GM18517 (cell line): ENCODE measurements around the gene SST.
"Not testable (repeated sequence)": the region's sequence is repeated elsewhere in the genome, so short reads cannot be mapped to it uniquely, and the experiment has no call there.

Experiments used
- ATAC-seq: cut with Tn5 transposase; IDR thresholded peaks from one replicate; pipeline ENCODE4 v1.9.1; 2021; ENCODE audit warnings: mild to moderate bottlenecking, moderate library complexity; ENCODE audit not compliant: unreplicated experiment

Gene SST

DNA sequence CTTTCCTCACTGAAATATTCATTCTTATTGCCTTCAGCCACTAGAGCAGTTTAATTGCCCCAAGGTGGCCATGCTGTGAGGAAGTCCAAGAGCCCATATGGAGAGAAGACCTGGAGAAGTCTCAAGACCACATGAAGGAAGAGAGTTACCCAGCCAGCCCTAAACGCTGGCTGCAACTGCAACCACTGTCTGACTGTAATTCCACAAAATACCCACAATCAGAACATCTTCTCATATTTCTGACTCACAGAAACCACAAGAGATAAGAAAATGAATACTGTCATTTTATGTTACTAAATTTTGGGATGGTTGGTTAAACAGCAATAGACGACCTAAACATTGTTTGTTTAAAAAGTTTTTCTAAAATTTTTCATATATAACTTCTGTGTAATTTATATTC lies 14.7 kb upstream of the SST start:
- ATAC-seq = no peak

DNA sequence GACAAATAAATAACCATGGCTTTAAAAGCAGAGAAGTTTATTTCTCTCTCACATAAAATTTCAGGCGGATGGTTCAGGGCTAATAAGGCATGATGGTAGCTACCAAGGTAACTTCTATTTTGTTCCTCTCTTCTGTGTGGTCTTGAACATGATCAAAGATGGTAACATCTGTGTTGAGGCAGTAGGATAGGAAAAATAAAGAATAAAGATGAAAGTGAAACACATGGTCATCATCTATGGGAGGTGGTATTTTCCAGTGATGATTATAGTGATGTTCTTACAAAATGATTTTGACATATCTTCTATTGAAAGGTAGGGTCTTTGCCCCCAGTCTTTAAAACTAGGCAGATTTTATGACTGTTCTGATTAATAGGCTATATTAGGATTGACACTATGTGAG lies 14.2 kb upstream of the SST start:
- ATAC-seq = no peak

DNA sequence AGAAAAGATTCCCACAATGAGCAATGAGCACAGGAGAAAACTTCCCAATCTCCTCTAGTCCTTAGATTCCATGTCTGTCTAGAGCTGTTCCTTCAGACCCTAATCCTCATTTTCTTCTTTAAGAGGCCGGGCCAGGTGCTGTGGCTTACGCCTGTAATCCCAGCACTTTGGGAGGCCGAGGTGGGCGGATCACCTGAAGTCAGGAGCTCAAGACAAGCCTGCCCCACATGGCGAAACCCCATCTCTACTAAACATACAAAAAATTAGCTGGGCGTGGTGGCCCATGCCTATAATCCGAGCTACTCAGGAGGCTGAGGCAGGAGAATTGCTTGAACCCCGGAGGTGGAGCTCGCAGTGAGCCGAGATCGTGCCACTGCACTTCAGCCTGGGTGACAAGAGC lies 11.6 kb upstream of the SST start:
- ATAC-seq = not testable (repeated sequence)

DNA sequence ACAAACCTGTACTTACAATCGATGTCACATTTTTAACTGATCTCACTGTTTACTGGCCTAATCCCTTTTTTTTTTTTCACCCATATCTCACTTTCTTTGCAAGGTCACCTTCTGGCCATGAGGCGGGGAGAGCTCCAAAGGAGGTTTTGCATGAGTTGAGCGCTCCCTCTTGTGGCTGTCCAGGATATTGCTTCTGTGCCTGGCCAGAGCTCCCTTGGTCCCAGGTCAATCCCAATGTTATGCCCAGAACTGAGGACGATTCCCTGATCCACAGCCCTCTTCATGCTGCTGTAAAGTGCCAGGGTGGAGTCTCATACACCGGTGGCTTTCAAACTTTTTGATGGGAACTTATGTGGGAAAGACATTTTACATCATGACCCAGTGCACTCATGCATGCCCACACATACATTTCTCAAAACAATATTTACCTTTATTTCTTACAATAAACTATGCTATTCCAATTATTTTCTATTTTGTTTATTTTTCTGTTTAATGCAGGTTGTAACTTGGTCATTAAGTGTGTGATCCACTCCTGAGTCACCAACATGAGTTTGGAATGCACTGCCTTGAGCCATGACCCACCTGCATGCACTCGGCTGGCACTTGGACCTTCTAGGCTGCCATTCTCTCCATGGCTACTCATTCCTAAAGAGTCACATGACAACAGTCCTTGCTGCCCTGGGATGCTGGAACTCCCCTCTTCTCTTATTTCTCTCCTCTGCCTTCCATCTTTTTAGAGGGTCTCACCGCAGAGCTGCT lies 9.6 kb upstream of the SST start:
- ATAC-seq = peak; percentile 71

DNA sequence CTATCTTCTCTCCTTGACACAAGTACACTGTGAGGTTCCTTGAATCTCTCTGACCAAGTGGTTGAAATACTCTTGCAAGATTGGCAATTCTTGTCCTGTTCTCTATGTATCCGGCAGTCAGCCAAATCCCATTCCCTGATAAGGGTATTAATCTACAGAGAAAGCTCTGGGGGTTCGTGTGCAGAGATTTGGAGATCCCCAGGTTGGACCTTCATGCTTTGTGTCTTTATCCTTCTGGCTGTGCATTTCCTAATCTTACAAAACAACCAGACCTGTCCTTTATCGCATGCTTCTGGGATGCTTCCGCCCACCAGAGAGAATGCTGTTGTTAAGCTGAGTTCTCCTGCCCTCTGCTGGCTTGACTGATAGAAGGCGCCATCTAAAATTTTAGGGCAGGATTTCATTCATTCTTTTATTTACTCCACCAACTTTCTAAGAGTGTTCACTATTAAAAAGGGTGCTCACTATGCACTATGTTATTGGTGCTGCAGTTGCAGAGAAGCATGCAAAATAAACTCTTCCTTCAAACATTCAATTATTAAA lies 8.6 kb upstream of the SST start:
- no peak for ATAC-seq

DNA sequence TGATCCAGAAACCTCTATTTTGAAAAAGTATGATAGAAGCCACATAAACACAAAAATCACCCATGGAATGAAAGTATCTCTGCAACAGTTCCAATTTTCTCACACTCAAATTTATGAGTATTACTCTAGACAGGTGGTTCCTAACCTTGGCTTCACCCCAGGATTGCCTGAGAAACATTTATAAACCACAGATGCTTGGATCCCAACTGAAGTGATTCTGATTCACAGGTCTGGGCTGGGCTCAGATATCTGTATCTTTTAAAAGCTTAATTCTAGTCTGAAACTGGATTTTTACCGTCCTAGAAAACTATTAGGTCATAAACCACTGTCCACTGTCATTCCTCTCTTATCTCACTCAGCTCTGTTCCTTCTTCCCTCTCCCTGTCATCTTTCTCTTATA lies 7.4 kb upstream of the SST start:
- no peak for ATAC-seq

DNA sequence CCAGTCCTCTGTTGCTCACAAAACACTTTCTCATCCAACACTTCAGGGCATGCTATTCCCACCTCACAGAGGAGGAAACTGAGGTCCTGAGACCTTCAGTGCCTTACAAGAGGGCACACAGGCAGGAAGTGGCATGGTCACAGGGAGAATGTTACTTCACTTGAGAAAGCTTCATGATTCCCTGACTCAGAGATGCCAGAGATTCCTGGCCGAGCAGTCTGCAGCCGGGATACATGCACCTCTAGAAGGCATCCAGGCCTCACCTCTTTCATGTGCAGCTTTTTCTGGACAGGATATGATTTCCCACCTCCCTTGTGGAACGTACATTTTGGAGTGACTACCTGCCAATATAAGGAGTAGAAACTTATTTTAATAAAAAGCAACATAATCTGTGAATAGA lies 2.8 kb upstream of the SST start:
- no peak for ATAC-seq

DNA sequence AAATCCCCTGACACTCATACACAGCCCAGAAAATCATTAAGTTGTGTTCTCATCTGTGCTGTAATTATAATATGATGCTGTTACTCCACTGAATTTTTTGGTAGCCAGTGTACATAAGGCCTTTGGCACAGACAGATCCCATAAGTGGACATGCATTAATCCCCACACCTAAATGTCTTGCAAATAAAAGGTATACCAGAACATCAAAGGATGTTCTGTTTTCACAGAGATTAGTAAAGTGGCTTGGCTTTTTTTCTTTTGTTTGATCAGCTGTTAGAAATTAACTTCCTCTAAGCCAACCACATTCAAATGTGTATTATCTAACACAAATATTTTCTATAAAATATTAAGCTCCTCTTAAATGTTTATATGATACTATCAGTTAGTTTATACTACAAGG lies 2.7 kb downstream of the SST start:
- no peak for ATAC-seq

DNA sequence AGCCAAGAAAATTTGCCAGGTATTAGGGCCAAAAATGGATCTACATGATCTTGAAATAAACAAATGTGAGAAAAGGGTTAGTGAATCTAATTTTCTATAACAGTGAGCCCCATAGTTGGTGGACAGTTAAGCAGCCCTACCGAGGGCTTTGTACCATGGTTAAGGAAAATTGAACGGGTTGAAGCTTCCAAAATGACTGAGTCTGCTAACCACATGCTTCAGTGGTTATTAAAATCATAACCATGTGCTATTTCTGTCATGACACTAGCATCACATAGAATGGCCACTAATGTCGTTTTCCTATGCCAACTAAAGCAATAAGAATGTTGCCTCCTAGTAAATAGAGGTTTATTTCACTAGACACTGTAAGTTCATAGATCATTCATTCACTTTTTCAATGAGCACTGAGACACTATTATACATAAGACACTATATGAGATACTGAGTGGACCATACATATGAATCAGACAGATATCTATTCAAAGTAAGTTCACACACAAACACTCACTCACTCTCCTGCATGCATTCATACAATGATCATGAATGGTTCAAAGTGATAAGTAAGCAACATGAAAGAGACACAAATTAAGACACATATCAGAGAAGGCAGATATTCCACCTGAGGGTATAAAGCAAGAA lies 4.3 kb downstream of the SST start:
- no peak for ATAC-seq

DNA sequence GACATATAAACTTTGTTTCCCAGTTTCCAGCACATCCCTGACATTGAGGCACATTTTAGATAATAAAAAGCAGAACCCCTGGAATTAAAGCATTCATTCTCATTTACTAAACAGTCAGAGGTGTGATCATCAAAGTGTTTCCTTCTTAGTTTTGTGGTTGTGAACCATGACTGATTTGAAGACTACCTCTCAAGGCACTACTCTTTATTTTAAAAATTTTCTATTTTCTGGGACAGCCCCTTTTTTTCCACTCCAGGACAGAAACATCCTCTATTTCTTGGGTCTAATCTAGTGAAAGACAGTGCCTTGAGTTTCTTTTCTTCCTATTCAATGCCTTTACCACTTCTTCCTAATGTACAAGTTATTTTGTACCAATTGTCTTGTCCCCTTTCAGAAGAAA lies 5.2 kb downstream of the SST start:
- no peak for ATAC-seq

DNA sequence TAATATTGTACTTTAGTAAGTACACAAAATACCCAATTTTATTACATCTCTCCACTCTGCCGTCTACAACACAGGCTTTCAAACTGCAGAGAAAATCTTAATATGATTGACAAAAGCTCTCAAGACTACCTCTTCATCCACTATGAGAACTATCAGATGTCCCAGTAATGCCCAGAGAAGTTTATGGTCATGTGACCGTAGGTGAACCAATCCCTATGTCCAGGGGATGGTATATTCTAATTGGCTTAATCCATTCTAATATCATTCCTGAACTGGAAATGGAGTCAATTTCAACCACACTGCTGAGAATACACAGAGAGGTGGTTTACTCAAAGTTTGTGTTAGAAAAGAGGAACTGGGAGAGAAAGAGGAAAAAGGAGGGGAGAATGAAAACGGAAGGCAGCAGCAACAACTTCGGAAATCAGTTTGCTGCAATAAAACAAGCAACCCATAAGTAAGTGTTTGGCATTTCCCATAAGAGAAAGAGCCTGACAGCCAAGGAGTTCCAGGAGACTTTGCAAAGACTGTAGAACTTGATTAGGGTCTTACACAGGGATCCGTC lies 7.3 kb downstream of the SST start:
- no peak for ATAC-seq

DNA sequence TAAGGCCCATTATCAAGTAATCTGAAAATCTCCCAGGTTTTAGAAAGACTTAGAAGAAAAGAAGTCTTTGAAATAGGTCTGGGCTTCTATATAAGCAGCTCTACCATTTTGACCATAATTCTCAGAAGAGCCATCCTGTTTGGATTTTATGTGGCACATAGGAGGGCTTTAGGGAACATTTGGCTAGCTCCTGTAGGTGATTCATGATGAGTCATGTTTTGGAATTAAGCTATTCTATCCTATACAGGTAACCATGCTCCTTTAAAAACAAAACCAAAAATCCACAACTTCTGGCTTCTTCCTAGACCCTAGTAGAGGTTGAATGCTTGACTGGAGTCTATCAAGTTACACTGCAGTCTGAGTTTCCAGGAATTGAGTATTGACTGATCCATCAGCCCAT lies 8.9 kb downstream of the SST start:
- ATAC-seq = no peak

DNA sequence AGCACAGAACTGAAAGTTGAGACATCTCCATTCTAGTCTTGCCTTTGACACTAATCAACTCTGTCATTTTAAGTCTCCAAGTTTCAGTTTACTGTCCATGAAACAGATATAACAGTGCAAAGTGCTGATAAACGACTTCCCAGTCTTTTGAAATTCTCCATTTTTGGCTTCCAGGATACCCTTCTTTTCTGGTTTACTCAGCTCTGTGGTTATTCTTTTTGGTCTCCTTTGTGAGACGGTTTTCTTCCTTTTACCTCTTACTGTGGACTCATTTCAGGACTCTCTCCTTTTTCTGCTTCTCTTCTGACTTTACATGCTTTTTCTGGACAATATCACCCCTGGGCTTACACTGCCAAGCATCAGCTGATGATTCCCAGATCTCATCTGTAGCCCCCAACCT lies 18.9 kb downstream of the SST start:
- no peak for ATAC-seq

DNA sequence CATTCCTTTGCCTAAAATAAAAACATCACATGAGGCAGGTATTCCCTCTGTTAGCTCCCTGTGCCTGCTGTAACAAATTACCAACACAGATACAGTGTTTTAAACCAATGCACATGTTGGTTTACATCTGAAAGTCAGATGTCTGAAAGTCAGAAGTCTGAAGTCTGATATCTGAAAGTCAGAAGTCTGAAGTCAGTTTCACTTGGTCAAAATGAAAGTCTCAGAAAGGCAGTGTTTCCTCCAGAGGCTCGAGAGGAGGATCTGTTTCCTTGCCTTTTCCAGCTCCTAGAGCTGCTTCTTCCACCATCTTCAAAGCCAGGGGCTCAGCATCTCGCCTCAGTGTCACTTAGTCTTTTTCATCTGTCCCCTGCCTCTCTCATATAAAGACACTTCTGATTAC lies 22.0 kb downstream of the SST start:
- ATAC-seq = peak; percentile 94

DNA sequence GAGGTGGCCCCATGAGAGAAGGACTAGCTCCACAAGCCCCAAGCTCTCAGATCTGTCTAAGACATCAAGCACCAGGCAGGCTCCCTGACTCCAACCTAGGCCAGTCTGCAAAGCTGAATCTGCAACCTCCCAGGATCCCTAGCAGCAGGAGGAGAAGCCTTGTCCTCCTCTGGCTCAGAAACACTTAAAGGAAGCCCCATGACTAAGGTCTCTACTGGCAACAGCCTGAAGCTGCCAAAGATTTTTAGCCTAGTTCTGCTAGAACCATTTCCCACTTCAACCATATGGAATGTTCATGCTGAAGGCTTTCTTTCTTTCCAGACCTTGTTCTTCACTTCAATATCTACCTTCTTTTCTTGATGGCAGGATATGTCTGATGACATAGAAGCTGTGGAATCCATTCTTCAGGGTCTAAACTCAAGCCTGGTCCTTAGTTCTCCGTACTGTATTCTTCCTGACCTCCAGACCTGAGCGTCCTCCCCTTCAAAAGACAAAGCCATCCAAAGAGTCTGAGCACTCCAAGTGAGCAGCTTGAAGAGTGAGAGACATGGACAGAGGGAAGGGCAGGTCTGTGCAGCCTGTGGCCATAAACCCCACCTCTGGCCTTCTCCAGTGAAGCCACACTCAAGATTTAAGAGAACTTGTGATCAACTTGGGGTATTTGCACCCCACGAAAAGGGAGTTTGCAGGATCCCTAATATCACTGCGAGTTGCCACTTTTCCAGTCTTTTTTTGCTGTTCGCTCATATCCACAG lies 23.1 kb downstream of the SST start:
- ATAC-seq = no peak

DNA sequence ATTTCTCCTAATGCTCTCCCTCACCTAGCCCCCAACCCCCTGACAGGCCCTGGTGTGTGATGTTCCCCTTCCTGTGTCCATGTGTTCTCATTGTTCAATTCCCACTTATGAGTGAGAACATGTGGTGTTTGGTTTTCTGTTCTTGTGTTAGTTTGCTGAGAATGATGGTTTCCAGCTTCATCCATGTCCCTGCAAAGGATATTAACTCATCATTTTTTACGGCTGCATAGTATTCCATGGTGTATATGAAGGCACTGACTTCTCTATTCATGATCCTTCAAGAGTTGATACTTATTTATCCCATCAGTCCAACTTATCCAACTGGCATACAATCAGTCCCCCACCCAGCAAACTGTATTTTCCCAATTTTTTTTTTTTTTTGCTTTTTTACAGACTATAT lies 24.8 kb downstream of the SST start:
- not testable (repeated sequence) for ATAC-seq

DNA sequence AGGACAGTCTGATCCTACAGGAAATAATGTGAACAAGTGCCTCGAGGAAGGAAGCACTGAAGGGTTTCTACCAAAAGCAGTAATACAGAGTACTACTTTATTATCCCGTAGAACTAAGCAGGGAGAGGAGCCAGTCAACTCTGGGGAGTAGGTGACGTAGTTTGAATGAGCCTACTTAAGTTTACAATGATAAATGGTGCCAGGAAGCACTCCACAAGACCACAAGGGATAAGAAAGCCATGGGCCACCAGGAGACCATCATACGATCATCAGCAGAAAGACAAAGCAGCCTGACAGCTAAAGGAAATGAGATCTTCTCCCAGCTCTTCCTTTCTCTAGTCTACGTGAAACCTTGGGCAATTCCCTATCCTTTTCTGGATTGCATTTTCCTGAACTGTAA lies 27.3 kb downstream of the SST start:
- ATAC-seq = no peak

DNA sequence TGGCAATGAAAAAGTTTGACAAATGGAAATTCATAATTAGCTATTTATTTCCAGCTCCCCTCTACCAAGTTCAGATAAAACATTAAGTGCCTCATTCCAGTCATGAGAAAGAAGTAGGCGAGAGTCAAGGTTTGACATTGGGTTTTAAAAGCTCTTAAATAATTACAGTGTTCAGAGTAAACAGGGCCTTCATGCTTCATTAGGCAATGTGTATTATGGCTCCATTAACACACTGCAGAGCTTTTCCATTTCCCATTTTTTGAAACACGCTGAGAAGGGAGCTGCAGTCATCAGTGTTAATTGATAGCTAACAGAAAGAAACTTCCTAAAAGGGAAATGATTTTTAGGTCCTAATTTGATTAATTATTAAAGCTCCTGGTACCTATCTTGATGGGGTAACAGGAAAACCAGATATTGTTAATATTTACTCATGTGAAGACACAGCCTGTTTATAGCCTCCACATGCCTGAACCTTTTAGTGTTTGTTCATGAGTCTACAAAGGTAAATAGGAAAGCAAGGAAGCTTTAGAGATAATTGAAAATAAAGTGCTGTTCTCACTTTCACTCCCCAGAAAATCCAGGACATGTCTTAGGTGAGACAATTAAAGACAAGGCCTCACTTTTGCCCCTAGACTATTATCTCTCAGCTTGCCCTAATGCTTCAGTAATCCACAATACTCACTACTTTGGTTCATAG lies 28.7 kb downstream of the SST start:
- ATAC-seq = no peak

DNA sequence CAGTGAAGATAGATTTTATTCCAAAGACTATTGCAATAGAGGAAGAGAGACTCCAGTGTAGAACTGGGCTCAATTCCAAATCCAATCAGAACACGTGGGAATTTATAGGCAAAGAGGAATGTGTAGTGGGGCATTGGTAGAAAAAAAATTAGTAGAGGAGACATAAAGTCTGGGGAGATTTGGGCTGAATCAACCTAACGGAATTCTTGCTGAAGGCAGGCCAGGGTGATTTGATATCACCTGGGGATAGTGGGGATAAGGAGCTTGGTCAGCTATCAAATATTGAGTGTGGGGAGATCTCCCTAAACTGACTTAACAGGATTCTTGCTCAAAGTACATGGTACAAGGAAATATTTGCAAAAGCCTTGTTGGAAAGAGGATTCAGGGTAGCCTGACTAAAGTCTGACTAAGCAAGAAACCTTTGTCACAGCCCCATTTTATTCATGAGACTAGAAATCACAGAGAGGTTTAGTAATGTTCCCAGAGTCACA lies 29.6 kb downstream of the SST start:
- ATAC-seq = no peak

DNA sequence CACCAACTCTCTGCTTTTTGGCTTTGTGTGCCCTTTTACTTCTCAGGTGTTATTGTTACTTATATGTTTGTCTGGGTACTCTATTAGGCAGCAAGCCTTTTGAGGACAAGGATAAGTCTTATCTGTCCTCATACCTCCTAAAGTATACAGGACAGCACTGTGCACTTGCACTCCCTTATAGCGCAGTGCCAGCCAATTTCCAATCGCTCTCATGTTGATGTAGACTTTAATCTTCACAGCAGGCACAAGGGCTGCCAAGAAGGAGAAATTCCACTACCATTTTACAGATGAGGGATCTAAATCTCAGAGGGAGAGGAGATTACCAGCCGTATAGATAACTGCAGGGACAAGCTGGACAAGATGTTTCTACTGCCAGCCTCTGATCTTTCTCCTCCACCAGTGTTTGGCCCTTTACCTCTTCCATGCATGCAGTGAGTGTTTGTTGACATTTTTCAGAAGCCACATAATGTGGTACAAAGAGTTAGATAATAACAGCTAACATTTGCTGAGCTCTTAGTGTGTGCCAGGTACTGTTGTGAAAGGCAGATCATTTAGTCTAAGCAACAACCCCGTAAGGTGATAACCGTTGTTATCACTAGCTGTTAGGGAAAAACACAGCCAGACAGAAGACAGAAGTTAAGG lies 30.1 kb downstream of the SST start:
- no peak for ATAC-seq
